Tibial artery (tissue), 4 donors: ENCODE data around the gene UBE2R2.

Experiments used
- DNase-seq, 2 donors: peaks; one replicate each; pipeline ENCODE4 v3.0.0-alpha.2; 2019
- H3K27ac ChIP-seq, 2 donors: fragments of 200-600 bp; sonication (generic) in 1 of 2; 1 replicate in 1 of 2; 2 replicates in 1 of 2; pipeline ENCODE4 v1.5.1; 2018 to 2019; ENCODE audit warnings: mild to moderate bottlenecking in 1 of 2
- H3K27me3 ChIP-seq, 2 donors: fragments of 200-600 bp; sonication (generic) in 1 of 2; one replicate each; pipeline versions ENCODE4 v1.5.1 to v1.6.0; 2016 to 2019
- H3K36me3 ChIP-seq, 3 donors: fragments of 200-600 bp; sonication (generic) in 2 of 3; one replicate each; pipeline ENCODE4 v1.5.1; 2016 to 2019; ENCODE audit warnings: mild to moderate bottlenecking in 2 of 3
- H3K4me1 ChIP-seq, 4 donors: fragments of 200-600 bp; sonication (generic) in 2 of 4; 1 replicate in 3 of 4; 2 replicates in 1 of 4; pipeline ENCODE4 v1.5.1; 2016 to 2019
- H3K4me3 ChIP-seq, 2 donors: fragments of 200-600 bp; sonication (generic) in 1 of 2; 1 replicate in 1 of 2; 2 replicates in 1 of 2; pipeline ENCODE4 v1.5.1; 2018 to 2019; ENCODE audit warnings: mild to moderate bottlenecking in 2 of 2
- H3K9me3 ChIP-seq, 3 donors: fragments of 200-600 bp; sonication (generic) in 1 of 3; one replicate each; pipeline ENCODE4 v1.5.1; 2016 to 2019
- intact Hi-C: fragments of 100-400 bp; cut with DNase I; formaldehyde crosslinking; loops from one replicate; pipeline ENCODE4 v1.15.0; 2023; ENCODE audit warnings: low total_unique reads
- TF ChIP-seq, protein P1 (sequence below), 2 experiments: fragments of 200-600 bp in 1 of 2; fragments of 450-650 bp in 1 of 2; IDR thresholded peaks; one replicate each; pipeline ENCODE4 v1.5.1; 2017 to 2019; ENCODE audit warnings: antibody characterized with exemption in 2 of 2, mild to moderate bottlenecking in 1 of 2, moderate library complexity in 1 of 2

The UBE2R2 gene

DNA sequence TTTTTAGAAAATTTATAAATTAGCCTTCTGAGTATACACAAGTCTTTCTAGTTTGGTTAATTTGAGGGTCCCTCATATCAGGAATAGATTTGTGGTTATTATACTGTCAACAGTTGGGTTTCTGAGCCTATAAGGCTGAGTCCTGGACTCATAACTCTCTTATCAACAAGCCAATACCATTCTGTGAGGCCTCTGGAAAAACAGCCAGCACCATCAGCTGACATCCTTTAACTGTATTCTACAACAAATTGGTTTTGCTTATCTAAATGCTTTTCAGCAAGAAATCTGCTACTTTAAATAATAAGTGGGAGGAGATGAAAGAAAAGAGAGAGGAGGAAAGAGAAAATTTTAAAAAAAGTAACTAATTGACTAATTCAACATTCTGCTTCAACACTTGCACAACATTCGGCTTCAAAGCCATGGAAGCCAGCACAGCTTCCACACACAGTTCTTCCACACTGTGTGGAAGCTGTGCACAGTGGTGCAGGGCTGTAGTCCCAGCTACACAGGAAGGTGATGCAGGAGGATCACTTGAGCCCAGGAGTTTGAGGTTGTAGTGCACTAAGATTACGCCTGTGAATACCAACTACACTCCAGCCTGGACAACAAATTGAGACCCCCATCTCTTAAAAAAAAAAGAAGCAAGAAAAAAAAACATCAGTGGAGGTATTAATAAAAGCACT is 147.3 kb downstream of the UBE2R2 start:
- Histone ChIP-seq H3K4me3 (no peak overlapping the region), H3K4me1 (no peaks in the 10 kb centered on the region), H3K27me3 (no peaks in the 10 kb centered on the region), H3K27ac (no peak overlapping the region), H3K36me3 (peaks cover 14 to 28% (median 20%) of the 10 kb centered on the region in 3 donors), H3K9me3 (no peaks in the 10 kb centered on the region)
- no peak for DNase-seq
- intact Hi-C loops = no loop called here
- TF ChIP-seq, protein P1, sequence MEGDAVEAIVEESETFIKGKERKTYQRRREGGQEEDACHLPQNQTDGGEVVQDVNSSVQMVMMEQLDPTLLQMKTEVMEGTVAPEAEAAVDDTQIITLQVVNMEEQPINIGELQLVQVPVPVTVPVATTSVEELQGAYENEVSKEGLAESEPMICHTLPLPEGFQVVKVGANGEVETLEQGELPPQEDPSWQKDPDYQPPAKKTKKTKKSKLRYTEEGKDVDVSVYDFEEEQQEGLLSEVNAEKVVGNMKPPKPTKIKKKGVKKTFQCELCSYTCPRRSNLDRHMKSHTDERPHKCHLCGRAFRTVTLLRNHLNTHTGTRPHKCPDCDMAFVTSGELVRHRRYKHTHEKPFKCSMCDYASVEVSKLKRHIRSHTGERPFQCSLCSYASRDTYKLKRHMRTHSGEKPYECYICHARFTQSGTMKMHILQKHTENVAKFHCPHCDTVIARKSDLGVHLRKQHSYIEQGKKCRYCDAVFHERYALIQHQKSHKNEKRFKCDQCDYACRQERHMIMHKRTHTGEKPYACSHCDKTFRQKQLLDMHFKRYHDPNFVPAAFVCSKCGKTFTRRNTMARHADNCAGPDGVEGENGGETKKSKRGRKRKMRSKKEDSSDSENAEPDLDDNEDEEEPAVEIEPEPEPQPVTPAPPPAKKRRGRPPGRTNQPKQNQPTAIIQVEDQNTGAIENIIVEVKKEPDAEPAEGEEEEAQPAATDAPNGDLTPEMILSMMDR (IDR thresholded peaks at IDR 0.05) = no peak
